Measurements from ENCODE around the gene PLXNC1.
A peak's percentile ranks its signal among the peaks of the same experiment; 100 is the strongest.

Gene PLXNC1

GRCh38 chr12:94147991-94148738 is at the start of gene PLXNC1:
TSS of gene PLXNC1 (plus strand) at chr12:94148577. CDS start at chr12:94148972, 395 bp downstream.
- in situ Hi-C loops (cut with MboI; ENCODE audit: low pct_unique_long_range_greater_than_20kb, low sequenced_read_pairs): no loop called here

GRCh38 chr12:94099191-94099590 is 49.2 kb upstream of the PLXNC1 start:
- no peak for DNase-seq
- in situ Hi-C loops (cut with MboI; ENCODE audit: low pct_unique_long_range_greater_than_20kb, low sequenced_read_pairs): loop anchor here (10.0 to 25.0 kb wide), 2 partner anchors 114 to 337 kb away; no protein-coding TSS in a partner anchor

More at GRCh38 chr12:94147991-94148738, at the start of gene PLXNC1:
- no peak for DNase-seq

GRCh38 chr12:94099632-94100031 is 48.7 kb upstream of the PLXNC1 start:
- DNase-seq: peak; percentile 82
- in situ Hi-C loops (cut with MboI; ENCODE audit: low pct_unique_long_range_greater_than_20kb, low sequenced_read_pairs): loop anchor here (10.0 to 25.0 kb wide), 3 partner anchors 115 to 587 kb away; no protein-coding TSS in a partner anchor

- in situ Hi-C loops (cut with MboI; ENCODE audit: low pct_unique_long_range_greater_than_20kb, low sequenced_read_pairs): loop anchor here (25.0 kb wide), 1 partner anchor 588 kb away; no protein-coding TSS in a partner anchor
- peak; percentile 73 for DNase-seq
Observed at GRCh38 chr12:94100211-94100627, 48.2 kb upstream of the PLXNC1 start.

DNA sequence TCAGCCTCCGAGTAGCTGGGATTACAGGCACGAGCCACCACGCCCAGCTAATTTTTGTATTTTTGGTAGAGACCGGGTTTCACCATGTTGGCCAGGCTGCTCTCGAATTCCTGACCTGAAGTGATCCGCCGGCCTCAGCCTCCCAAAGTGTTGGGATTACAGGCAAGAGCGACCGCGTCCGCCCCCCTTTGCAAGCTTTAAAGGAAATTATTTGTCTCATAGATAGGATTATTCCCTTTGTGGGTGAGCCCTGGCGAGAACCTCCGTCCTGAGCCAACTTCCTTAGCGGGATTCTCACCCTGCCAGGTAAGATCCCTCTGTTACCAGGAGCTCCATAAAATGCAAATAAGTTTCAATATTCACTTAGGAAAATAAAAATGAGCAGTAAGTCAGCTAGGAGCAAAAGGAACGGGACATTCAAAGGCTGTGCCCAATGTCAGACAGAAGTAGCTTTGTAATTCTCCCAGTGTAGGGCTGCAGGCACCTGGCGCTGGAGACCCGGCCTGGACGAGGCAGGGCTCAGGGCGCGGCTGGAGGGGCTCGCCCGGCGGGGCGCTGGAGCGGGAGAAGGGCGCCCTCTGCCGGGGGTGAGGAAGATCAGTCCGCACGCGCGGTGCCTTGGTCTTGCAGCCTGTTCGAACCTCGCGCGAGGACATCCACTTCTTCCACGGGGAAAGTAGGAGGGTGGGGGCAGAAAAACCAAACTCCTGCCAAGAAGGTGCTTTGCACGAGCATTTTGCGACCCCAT is 47.2 kb upstream of the PLXNC1 start:
- in situ Hi-C loops (cut with MboI; ENCODE audit: low pct_unique_long_range_greater_than_20kb, low sequenced_read_pairs): loop anchor here (25.0 kb wide), 1 partner anchor 589 kb away; no protein-coding TSS in a partner anchor
- peak; percentile 84 for DNase-seq

GRCh38 chr12:94101738-94102660 is 46.4 kb upstream of the PLXNC1 start:
- DNase-seq: peak; percentile 91
- in situ Hi-C loops (cut with MboI; ENCODE audit: low pct_unique_long_range_greater_than_20kb, low sequenced_read_pairs): loop anchor here (25.0 kb wide), 1 partner anchor 590 kb away; no protein-coding TSS in a partner anchor

GRCh38 chr12:94103986-94104385 is 44.4 kb upstream of the PLXNC1 start:
- DNase-seq: no peak
- in situ Hi-C loops (cut with MboI; ENCODE audit: low pct_unique_long_range_greater_than_20kb, low sequenced_read_pairs): loop anchor here (25.0 kb wide), 1 partner anchor 592 kb away; no protein-coding TSS in a partner anchor

- in situ Hi-C loops (cut with MboI; ENCODE audit: low pct_unique_long_range_greater_than_20kb, low sequenced_read_pairs): loop anchor here (25.0 kb wide), 1 partner anchor 596 kb away; no protein-coding TSS in a partner anchor
- no peak for DNase-seq
Observed at GRCh38 chr12:94107910-94108309, 40.5 kb upstream of the PLXNC1 start.

DNA sequence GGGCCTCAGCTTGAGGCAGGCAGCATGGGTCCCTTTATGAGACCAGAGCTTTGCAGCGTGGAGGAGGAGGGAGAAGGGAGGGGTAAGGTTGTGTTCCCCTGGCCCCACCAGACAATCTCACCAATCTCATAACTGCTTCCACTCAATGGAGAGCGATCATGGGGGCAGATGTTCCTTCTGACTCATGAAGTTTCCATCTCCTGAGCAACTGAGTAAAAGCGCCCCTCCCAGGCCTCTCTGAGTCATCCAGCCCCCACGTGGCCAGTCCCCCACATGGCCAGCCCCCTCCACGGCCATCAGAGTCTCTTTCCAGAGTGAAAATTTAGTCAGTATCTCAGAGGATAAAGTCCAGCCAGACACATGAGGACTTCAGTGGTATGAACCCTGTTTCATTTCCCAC is 39.2 kb upstream of the PLXNC1 start:
- no peak for DNase-seq
- in situ Hi-C loops (cut with MboI; ENCODE audit: low pct_unique_long_range_greater_than_20kb, low sequenced_read_pairs): loop anchor here (25.0 kb wide), 1 partner anchor 597 kb away; no protein-coding TSS in a partner anchor

GRCh38 chr12:94110258-94110657 is 38.1 kb upstream of the PLXNC1 start:
- in situ Hi-C loops (cut with MboI; ENCODE audit: low pct_unique_long_range_greater_than_20kb, low sequenced_read_pairs): loop anchor here (25.0 kb wide), 1 partner anchor 598 kb away; no protein-coding TSS in a partner anchor
- DNase-seq: no peak

DNA sequence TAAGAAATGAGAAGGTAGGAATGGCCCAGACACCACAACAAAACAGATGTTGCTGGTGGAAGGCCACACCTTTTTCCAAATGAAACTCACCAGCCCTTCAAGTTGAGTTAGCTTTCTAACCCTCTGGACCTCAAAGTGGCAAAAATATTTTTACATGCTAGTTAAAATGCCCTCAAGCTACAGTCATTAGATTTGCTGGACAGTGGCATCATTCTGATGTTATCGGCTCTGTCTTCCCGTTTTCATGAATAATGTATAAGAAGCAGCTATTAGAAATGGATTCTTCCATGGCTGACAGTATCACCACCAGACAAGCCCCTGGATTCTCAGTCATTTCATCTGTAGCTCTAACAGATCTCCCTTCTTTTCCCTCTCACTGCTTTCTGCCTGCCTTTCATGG is 37.1 kb upstream of the PLXNC1 start:
- no peak for DNase-seq
- in situ Hi-C loops (cut with MboI; ENCODE audit: low pct_unique_long_range_greater_than_20kb, low sequenced_read_pairs): loop anchor here (25.0 kb wide), 1 partner anchor 599 kb away; no protein-coding TSS in a partner anchor

GRCh38 chr12:94112121-94112520 is 36.3 kb upstream of the PLXNC1 start:
- in situ Hi-C loops (cut with MboI; ENCODE audit: low pct_unique_long_range_greater_than_20kb, low sequenced_read_pairs): loop anchor here (25.0 kb wide), 1 partner anchor 600 kb away; no protein-coding TSS in a partner anchor

DNA sequence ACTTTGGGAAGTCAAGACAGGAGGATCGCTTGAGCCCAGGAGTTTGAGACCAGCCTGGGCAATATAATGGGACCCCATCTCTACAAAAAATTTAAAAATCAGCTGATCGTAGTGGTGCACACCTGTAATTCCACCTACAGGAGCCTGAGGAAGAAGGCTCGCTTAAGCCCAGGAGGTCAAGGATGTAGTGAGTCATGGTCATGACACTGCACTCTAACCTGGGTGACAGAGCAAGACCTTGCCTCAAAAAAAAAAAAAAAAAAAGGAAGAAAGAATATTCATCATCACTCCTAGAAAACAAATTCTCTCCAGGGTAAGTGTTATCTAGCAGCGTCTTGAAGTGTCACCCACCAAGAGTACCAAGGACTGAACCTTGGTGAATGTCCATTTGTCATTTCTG is 34.2 kb upstream of the PLXNC1 start:
- in situ Hi-C loops (cut with MboI; ENCODE audit: low pct_unique_long_range_greater_than_20kb, low sequenced_read_pairs): loop anchor here (25.0 kb wide), 1 partner anchor 602 kb away; no protein-coding TSS in a partner anchor
- DNase-seq: no peak

More at GRCh38 chr12:94112121-94112520, 36.3 kb upstream of the PLXNC1 start:
- DNase-seq: peak; percentile 49

- DNase-seq: no peak
- in situ Hi-C loops (cut with MboI; ENCODE audit: low pct_unique_long_range_greater_than_20kb, low sequenced_read_pairs): loop anchor here (25.0 kb wide), 1 partner anchor 604 kb away; no protein-coding TSS in a partner anchor
Observed at GRCh38 chr12:94116191-94116590, 32.2 kb upstream of the PLXNC1 start.

GRCh38 chr12:94121886-94122285 is 26.5 kb upstream of the PLXNC1 start:
- DNase-seq: no peak
- in situ Hi-C loops (cut with MboI; ENCODE audit: low pct_unique_long_range_greater_than_20kb, low sequenced_read_pairs): loop anchor here (25.0 kb wide), 1 partner anchor 610 kb away; no protein-coding TSS in a partner anchor

GRCh38 chr12:94122591-94122990 is 25.8 kb upstream of the PLXNC1 start:
- in situ Hi-C loops (cut with MboI; ENCODE audit: low pct_unique_long_range_greater_than_20kb, low sequenced_read_pairs): loop anchor here (25.0 kb wide), 1 partner anchor 610 kb away; no protein-coding TSS in a partner anchor
- DNase-seq: no peak

DNA sequence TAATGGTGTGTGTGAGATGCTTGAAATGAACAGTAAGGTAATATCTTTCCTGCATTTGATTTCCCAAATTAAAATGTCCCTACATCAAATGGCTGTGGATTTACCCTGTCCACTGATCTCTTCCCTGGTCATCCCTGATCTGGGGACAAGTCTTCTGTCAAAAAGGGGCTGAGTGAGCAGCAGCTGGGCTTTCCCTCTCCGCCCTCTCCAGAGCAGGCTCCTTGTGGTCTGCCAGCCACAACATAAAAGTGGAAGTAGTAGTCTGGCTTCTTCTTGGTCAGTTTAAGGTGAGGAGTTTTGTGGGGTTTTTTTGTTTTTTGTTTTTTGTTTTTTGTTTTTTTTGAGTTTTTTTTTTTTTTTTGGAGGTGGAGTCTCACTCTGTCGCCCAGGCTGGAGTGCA is 25.2 kb upstream of the PLXNC1 start:
- in situ Hi-C loops (cut with MboI; ENCODE audit: low pct_unique_long_range_greater_than_20kb, low sequenced_read_pairs): loop anchor here (25.0 kb wide), 1 partner anchor 611 kb away; no protein-coding TSS in a partner anchor
- DNase-seq: peak; percentile 60

DNA sequence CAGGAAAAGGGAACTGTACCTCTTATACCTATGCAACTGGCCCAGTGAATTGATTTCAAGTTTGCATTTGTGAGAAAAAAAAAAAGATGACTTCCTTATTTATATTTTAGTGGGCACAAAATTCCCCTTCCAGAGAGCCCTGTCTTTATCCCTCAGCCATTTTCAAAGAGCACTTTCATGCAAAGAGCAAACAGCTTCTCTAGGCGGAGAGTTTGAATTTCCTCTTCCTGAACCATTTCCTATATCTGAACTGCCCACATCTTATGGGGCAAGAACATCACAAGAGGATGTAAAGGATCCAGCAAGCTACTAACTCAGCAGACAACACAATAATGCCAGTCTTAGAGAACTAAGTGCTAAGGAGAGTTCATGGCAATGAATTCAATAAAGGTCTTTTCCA is 22.3 kb upstream of the PLXNC1 start:
- DNase-seq: no peak
- in situ Hi-C loops (cut with MboI; ENCODE audit: low pct_unique_long_range_greater_than_20kb, low sequenced_read_pairs): no loop called here

All from KBM-7 (cell line).